ENCODE data around the gene MFGE8. TPM values are rescaled to one million over a fixed set of nuclear protein-coding genes. Genes with fewer than 3 reads are reported as not detected.

Gene MFGE8
- total RNA-seq, 3 donors from 2014 or later: 226 to 457 (median 311) TPM

DNA sequence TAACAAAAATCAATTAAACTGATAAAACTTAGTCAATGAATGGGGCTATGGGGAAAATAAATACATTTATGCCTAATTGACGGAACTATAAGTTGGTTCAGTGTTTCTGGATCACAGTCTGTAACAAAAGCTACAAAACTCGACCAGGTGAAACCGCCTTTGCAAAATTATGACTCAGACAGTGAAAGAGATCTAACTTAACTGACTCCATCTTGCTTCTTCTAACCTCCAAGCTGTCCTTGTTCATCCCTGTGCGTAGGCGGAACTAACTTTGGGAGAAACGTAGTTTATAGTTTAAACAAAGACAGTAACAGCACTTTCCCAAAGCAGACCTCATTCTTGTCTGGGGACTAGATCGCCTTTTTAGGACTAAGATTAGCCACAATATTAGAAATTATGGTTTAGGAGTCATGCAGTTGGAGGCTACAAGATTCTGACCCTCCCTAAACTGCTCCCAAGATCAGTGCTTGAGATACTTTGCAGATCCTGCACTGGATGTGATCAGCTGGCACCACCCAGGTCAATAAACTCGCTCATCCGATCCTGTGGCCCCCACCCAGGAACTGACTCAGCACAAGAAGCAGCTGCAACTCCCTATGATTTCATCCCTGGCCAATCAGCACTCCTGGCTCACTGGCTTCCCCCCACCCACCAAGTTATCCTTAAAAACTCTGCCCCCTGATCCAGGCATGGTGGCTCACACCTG is 7.2 kb upstream of the MFGE8 start:
- Histone ChIP-seq H3K4me3 (no peak overlapping the region), H3K9me3 (no peaks in the 10 kb centered on the region), H3K27ac (no peak overlapping the region), H3K36me3 (no peaks in the 10 kb centered on the region), H3K4me1 (no peaks in the 10 kb centered on the region), H3K27me3 (no peaks in the 10 kb centered on the region)
- intact Hi-C loops (cut with DNase I; ENCODE audit: low total_unique reads): no loop called here
- no peak for DNase-seq (ENCODE audit: low spot score in 2 of 2)
- TF ChIP-seq, protein P1, sequence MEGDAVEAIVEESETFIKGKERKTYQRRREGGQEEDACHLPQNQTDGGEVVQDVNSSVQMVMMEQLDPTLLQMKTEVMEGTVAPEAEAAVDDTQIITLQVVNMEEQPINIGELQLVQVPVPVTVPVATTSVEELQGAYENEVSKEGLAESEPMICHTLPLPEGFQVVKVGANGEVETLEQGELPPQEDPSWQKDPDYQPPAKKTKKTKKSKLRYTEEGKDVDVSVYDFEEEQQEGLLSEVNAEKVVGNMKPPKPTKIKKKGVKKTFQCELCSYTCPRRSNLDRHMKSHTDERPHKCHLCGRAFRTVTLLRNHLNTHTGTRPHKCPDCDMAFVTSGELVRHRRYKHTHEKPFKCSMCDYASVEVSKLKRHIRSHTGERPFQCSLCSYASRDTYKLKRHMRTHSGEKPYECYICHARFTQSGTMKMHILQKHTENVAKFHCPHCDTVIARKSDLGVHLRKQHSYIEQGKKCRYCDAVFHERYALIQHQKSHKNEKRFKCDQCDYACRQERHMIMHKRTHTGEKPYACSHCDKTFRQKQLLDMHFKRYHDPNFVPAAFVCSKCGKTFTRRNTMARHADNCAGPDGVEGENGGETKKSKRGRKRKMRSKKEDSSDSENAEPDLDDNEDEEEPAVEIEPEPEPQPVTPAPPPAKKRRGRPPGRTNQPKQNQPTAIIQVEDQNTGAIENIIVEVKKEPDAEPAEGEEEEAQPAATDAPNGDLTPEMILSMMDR (IDR thresholded peaks at IDR 0.05): no peak
- no peak for TF ChIP-seq POLR2AphosphoS5 (IDR thresholded peaks at IDR 0.05)
- TF ChIP-seq POLR2A (IDR thresholded peaks at IDR 0.05): no peak

DNA sequence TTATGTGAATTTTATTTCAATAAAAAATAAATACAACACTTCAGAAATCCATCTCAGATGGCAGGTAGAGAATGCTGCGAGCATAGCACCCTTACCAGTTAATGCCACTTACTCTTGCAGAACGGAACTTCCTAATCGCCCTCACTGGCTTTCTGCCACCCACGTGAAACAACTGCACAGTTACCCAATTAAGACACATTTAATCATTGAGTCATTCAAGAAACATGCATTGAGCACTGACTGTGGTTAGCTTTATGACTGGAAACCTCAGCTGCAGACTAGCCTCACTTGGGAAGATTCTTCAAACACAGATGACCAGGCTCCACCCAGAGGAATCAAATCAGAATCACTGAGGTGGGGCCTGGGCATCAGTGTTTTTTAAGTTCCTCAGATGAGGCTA is 5.6 kb upstream of the MFGE8 start:
- intact Hi-C loops (cut with DNase I; ENCODE audit: low total_unique reads): no loop called here
- TF ChIP-seq, protein P1 (IDR thresholded peaks at IDR 0.05): no peak
- TF ChIP-seq POLR2A (IDR thresholded peaks at IDR 0.05): no peak
- peak; percentile 20 to 42 (median 36) for TF ChIP-seq POLR2AphosphoS5 (IDR thresholded peaks at IDR 0.05)
- Histone ChIP-seq H3K4me1 (no peaks in the 10 kb centered on the region), H3K9me3 (no peaks in the 10 kb centered on the region), H3K4me3 (no peak overlapping the region), H3K36me3 (no peaks in the 10 kb centered on the region), H3K27ac (no peak overlapping the region), H3K27me3 (no peaks in the 10 kb centered on the region)
- DNase-seq (ENCODE audit: low spot score in 2 of 2): peak in 1 of 2 donors; percentile 80

DNA sequence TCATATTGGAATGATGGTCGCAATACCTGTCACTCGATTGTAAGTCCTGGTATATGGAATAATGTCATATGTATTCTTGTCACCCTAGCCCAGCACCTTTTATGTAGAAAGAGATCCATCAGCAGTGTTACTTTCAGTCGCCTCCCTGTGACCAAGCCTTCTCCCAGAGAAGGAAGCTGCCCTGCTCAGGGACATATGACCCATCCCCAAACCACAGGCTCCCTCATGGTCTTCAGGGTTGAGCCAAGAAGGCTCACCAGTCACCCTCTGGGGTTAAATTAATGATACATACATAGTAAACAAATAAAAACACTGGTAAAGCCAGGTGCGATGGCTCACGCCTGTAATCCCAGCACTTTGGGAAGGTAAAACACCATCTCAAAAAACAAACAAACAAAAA is 4.6 kb upstream of the MFGE8 start:
- H3K4me1 ChIP-seq: peaks cover 0 to 4% of the 10 kb centered on the region in 2 donors
- H3K27me3 ChIP-seq: no peaks in the 10 kb centered on the region
- TF ChIP-seq POLR2A (IDR thresholded peaks at IDR 0.05): no peak
- TF ChIP-seq, protein P1 (IDR thresholded peaks at IDR 0.05): no peak
- no peak for TF ChIP-seq POLR2AphosphoS5 (IDR thresholded peaks at IDR 0.05)
- no peaks in the 10 kb centered on the region for H3K36me3 ChIP-seq
- H3K4me3 ChIP-seq: no peak overlapping the region
- DNase-seq (ENCODE audit: low spot score in 2 of 2): no peak
- no peaks in the 10 kb centered on the region for H3K9me3 ChIP-seq
- intact Hi-C loops (cut with DNase I; ENCODE audit: low total_unique reads): no loop called here
- no peak overlapping the region for H3K27ac ChIP-seq

DNA sequence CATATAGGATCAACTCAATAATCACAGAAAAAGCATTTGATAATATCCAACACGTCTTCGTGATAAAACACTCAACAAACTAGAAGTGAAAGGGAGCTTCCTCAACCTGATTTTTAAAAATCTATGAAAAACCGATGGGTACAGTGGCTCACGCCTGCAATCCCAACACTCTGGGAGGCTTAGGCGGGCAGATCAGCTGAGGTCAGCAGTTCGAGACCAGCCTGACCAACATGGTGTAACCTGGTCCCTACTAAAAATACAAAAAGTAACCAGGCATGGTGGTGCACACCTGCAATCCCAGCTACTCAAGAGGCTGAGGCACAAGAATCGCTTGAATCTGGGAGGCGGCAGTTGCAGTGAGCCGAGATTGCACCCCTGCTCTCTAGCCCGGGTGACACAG is 2.2 kb upstream of the MFGE8 start:
- H3K27ac ChIP-seq: no peak overlapping the region
- H3K4me1 ChIP-seq: peaks cover 0 to 4% of the 10 kb centered on the region in 2 donors
- intact Hi-C loops (cut with DNase I; ENCODE audit: low total_unique reads): no loop called here
- H3K4me3 ChIP-seq: no peak overlapping the region
- no peak for DNase-seq (ENCODE audit: low spot score in 2 of 2)
- no peaks in the 10 kb centered on the region for H3K36me3 ChIP-seq
- no peaks in the 10 kb centered on the region for H3K27me3 ChIP-seq
- TF ChIP-seq POLR2AphosphoS5 (IDR thresholded peaks at IDR 0.05): no peak
- TF ChIP-seq, protein P1 (IDR thresholded peaks at IDR 0.05): no peak
- H3K9me3 ChIP-seq: no peaks in the 10 kb centered on the region

DNA sequence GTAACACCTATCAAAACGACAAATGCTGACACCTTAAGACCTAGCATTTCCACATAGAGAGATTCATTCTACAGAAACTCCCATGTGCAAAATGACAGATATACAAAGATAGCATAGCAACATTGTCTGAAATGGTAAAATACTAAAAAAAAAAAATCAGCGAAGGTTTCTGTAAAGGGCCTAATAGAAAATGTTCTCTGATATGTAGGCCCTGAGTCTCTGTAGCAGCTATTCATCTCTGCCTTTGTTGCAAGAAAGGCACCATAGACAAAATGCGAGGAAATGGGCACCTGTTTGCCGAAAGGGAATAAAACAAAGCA is 631 bp upstream of the MFGE8 start:
- TF ChIP-seq POLR2AphosphoS5 (IDR thresholded peaks at IDR 0.05): no peak
- TF ChIP-seq POLR2A (IDR thresholded peaks at IDR 0.05): no peak
- TF ChIP-seq, protein P1 (IDR thresholded peaks at IDR 0.05): no peak
- Histone ChIP-seq H3K27ac (peak overlapping the region; percentile 89 to 98), H3K4me3 (peak overlapping the region; percentile 79 to 98 (median 80)), H3K9me3 (no peaks in the 10 kb centered on the region), H3K27me3 (no peaks in the 10 kb centered on the region), H3K4me1 (peaks cover 4 to 8% of the 10 kb centered on the region in 2 donors), H3K36me3 (no peaks in the 10 kb centered on the region)
- no peak for DNase-seq (ENCODE audit: low spot score in 2 of 2)
- intact Hi-C loops (cut with DNase I; ENCODE audit: low total_unique reads): no loop called here
